ENCODE data around the gene GRIK1.

GRIK1 gene

DNA sequence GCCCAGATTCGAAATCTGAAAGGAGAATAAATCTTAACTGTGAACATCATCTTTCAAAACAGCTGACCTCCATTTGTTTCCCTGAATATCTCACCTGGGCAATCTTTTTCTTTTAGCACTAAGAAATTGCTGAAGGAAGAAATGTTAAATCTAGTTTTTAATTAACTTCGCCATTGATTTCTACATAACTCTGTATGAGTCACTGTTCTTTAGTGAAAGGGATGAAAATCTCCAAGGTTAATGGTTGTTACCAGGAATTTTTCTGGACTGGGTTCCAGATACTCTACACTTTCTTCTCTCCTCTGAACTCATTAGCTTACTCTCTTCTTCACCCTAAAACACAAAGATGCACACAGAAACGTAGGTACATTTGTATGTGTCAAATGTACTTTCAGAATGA, 405.3 kb downstream of the GRIK1 start:
- H2BK15ac ChIP-seq (ENCODE audit: low read depth, poor library complexity, severe bottlenecking), result no peak overlapping the region
- no peak overlapping the region for H3K9ac ChIP-seq (ENCODE audit: low read length)
- WGBS, result 100% methylated on average over 1 of the region's 3 CpGs
- no peak overlapping the region for H3K23ac ChIP-seq (ENCODE audit: low read length in 2 of 2)
- H2AK5ac ChIP-seq (ENCODE audit: low read length, severe bottlenecking), result no peak overlapping the region
- no peak overlapping the region for H4K91ac ChIP-seq (ENCODE audit: low read length)
- no peak overlapping the region for H2BK120ac ChIP-seq (ENCODE audit: low read depth, low read length)
- H3K36me3 ChIP-seq (ENCODE audit: control insufficient read depth in 1 of 2, insufficient read depth in 2 of 2, low read depth in 1 of 2, low read length in 2 of 2), result no peaks in the 10 kb centered on the region
- H3K79me1 ChIP-seq (replicated peaks; ENCODE audit: low read length, poor library complexity, severe bottlenecking), result peaks cover 1% of the 10 kb centered on the region
- H3K4me3 ChIP-seq (ENCODE audit: insufficient read depth in 1 of 2, low read depth in 1 of 2, low read length in 2 of 2), result no peak overlapping the region
- no peak overlapping the region for H2BK12ac ChIP-seq (ENCODE audit: low read length in 2 of 2)
- no peak overlapping the region for H2AFZ ChIP-seq (ENCODE audit: low read depth, low read length)
- H3K9me3 ChIP-seq (ENCODE audit: control insufficient read depth, low read length), result no peaks in the 10 kb centered on the region
- H3K14ac ChIP-seq (ENCODE audit: low read length in 2 of 2), result no peak overlapping the region
- no peak overlapping the region for H4K8ac ChIP-seq (ENCODE audit: low read length)
- no peak overlapping the region for H3K4me2 ChIP-seq (ENCODE audit: low read length, poor library complexity, severe bottlenecking)
- H3K4ac ChIP-seq (ENCODE audit: low read depth in 1 of 2, low read length in 2 of 2), result no peak overlapping the region
- DNase-seq, result no peak
- H2BK5ac ChIP-seq (ENCODE audit: low read depth, low read length, poor library complexity, severe bottlenecking), result no peak overlapping the region
- H3K27me3 ChIP-seq (ENCODE audit: control insufficient read depth in 1 of 2, insufficient read depth in 1 of 2, low read length in 2 of 2), result no peaks in the 10 kb centered on the region
- H3K18ac ChIP-seq (ENCODE audit: low read depth in 1 of 2, low read length in 2 of 2), result no peak overlapping the region
- H3K27ac ChIP-seq (ENCODE audit: low read length, poor library complexity, severe bottlenecking), result peak overlapping the region; percentile 79
- no peaks in the 10 kb centered on the region for H3K4me1 ChIP-seq (ENCODE audit: control insufficient read depth, insufficient read depth, low read depth, low read length)

DNA sequence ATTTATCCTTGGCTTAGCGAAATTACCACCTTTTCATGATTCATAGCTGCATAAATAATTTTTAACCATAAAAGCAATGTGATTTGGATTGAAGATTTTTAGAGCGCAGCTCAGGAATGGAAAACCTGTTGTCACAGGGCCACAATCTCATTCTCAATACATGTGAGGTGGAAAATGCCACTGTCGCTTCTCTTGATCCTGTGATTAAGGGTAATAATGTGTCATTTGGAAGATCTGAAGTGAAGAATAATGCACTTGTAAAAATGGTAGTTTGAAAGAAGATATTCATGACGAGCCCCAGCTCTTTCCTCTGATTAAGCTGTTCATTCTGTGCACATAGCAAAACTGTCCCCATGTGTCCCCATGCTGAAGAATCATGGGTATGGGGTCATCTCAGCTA, 410.7 kb downstream of the GRIK1 start:
- H3K27me3 ChIP-seq (ENCODE audit: control insufficient read depth in 1 of 2, insufficient read depth in 1 of 2, low read length in 2 of 2), result no peaks in the 10 kb centered on the region
- H3K23ac ChIP-seq (ENCODE audit: low read length in 2 of 2), result no peak overlapping the region
- no peaks in the 10 kb centered on the region for H3K36me3 ChIP-seq (ENCODE audit: control insufficient read depth in 1 of 2, insufficient read depth in 2 of 2, low read depth in 1 of 2, low read length in 2 of 2)
- no peak overlapping the region for H3K9ac ChIP-seq (ENCODE audit: low read length)
- WGBS, result 99% methylated on average over 3 of the region's 4 CpGs
- no peak overlapping the region for H2BK12ac ChIP-seq (ENCODE audit: low read length in 2 of 2)
- H4K8ac ChIP-seq (ENCODE audit: low read length), result no peak overlapping the region
- H3K4me2 ChIP-seq (ENCODE audit: low read length, poor library complexity, severe bottlenecking), result no peak overlapping the region
- H3K79me1 ChIP-seq (replicated peaks; ENCODE audit: low read length, poor library complexity, severe bottlenecking), result no peaks in the 10 kb centered on the region
- DNase-seq, result no peak
- no peak overlapping the region for H3K18ac ChIP-seq (ENCODE audit: low read depth in 1 of 2, low read length in 2 of 2)
- peaks cover 9% of the 10 kb centered on the region for H3K9me3 ChIP-seq (ENCODE audit: control insufficient read depth, low read length)
- no peak overlapping the region for H3K4me3 ChIP-seq (ENCODE audit: insufficient read depth in 1 of 2, low read depth in 1 of 2, low read length in 2 of 2)
- no peak overlapping the region for H2BK120ac ChIP-seq (ENCODE audit: low read depth, low read length)
- no peak overlapping the region for H2AK5ac ChIP-seq (ENCODE audit: low read length, severe bottlenecking)
- no peak overlapping the region for H3K14ac ChIP-seq (ENCODE audit: low read length in 2 of 2)
- H2BK5ac ChIP-seq (ENCODE audit: low read depth, low read length, poor library complexity, severe bottlenecking), result no peak overlapping the region
- no peak overlapping the region for H4K91ac ChIP-seq (ENCODE audit: low read length)
- no peak overlapping the region for H2BK15ac ChIP-seq (ENCODE audit: low read depth, poor library complexity, severe bottlenecking)
- H3K27ac ChIP-seq (ENCODE audit: low read length, poor library complexity, severe bottlenecking), result no peak overlapping the region
- no peaks in the 10 kb centered on the region for H3K4me1 ChIP-seq (ENCODE audit: control insufficient read depth, insufficient read depth, low read depth, low read length)
- H3K4ac ChIP-seq (ENCODE audit: low read depth in 1 of 2, low read length in 2 of 2), result no peak overlapping the region
- no peak overlapping the region for H2AFZ ChIP-seq (ENCODE audit: low read depth, low read length)

DNA sequence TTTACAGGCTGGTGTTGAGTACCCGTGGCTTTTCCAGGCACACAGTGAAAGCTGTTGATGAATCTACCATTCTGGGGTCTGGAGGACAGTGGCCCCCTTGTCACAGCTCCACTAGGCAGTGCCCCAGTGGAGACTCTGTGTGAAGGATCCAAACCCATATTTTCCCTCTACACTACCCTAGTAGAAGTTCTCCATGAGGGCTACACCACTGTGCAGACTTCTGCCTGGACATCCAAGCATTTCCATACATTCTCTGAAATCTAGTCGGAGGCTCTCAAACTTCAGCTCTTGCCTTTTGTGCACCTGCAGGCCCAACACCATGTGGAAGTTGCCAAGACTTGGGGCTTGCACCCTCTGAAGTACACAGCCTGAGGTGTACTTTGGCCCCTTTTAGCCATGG, 413.3 kb downstream of the GRIK1 start:
- Histone ChIP-seq H2AK5ac (ENCODE audit: low read length, severe bottlenecking) (no peak overlapping the region), H3K27ac (ENCODE audit: low read length, poor library complexity, severe bottlenecking) (no peak overlapping the region), H3K18ac (ENCODE audit: low read depth in 1 of 2, low read length in 2 of 2) (no peak overlapping the region), H2BK5ac (ENCODE audit: low read depth, low read length, poor library complexity, severe bottlenecking) (no peak overlapping the region), H3K36me3 (ENCODE audit: control insufficient read depth in 1 of 2, insufficient read depth in 2 of 2, low read depth in 1 of 2, low read length in 2 of 2) (no peaks in the 10 kb centered on the region), H3K9me3 (ENCODE audit: control insufficient read depth, low read length) (peaks cover 9% of the 10 kb centered on the region), H2AFZ (ENCODE audit: low read depth, low read length) (no peak overlapping the region), H4K8ac (ENCODE audit: low read length) (no peak overlapping the region), H3K4me1 (ENCODE audit: control insufficient read depth, insufficient read depth, low read depth, low read length) (no peaks in the 10 kb centered on the region), H2BK15ac (ENCODE audit: low read depth, poor library complexity, severe bottlenecking) (no peak overlapping the region), H3K9ac (ENCODE audit: low read length) (no peak overlapping the region), H3K4me2 (ENCODE audit: low read length, poor library complexity, severe bottlenecking) (no peak overlapping the region), H3K79me1 (replicated peaks; ENCODE audit: low read length, poor library complexity, severe bottlenecking) (no peaks in the 10 kb centered on the region), H4K91ac (ENCODE audit: low read length) (no peak overlapping the region), H3K23ac (ENCODE audit: low read length in 2 of 2) (no peak overlapping the region), H3K4me3 (ENCODE audit: insufficient read depth in 1 of 2, low read depth in 1 of 2, low read length in 2 of 2) (no peak overlapping the region), H2BK12ac (ENCODE audit: low read length in 2 of 2) (no peak overlapping the region), H3K14ac (ENCODE audit: low read length in 2 of 2) (no peak overlapping the region), H3K4ac (ENCODE audit: low read depth in 1 of 2, low read length in 2 of 2) (no peak overlapping the region), H3K27me3 (ENCODE audit: control insufficient read depth in 1 of 2, insufficient read depth in 1 of 2, low read length in 2 of 2) (no peaks in the 10 kb centered on the region), H2BK120ac (ENCODE audit: low read depth, low read length) (no peak overlapping the region)
- WGBS, result 84% methylated on average over 2 of the region's 2 CpGs
- DNase-seq, result no peak

DNA sequence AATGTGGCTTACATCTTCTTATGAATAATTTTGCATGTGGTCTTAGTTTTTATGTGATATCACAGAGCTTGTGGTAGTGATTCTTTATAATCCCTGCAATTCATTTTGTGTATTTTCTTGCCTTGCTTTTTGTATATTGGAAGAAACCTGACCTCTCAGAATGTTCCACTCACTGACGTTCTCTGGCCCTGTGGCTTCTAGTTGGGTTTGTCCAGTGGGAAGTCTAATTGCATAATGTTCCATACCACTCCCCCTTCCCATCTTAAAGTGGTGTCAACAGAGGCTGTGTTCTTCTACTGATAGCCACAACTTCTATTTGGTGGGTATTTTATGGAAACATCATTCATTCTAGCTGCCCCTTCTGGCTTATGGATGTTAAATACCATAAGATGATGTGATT, 415.7 kb downstream of the GRIK1 start:
- no peaks in the 10 kb centered on the region for H3K4me1 ChIP-seq (ENCODE audit: control insufficient read depth, insufficient read depth, low read depth, low read length)
- no peak overlapping the region for H3K4me3 ChIP-seq (ENCODE audit: insufficient read depth in 1 of 2, low read depth in 1 of 2, low read length in 2 of 2)
- 100% methylated on average over 1 of the region's 1 CpG for WGBS
- no peak overlapping the region for H3K14ac ChIP-seq (ENCODE audit: low read length in 2 of 2)
- DNase-seq, result no peak
- H3K27ac ChIP-seq (ENCODE audit: low read length, poor library complexity, severe bottlenecking), result no peak overlapping the region
- H2BK15ac ChIP-seq (ENCODE audit: low read depth, poor library complexity, severe bottlenecking), result no peak overlapping the region
- no peak overlapping the region for H4K91ac ChIP-seq (ENCODE audit: low read length)
- H3K18ac ChIP-seq (ENCODE audit: low read depth in 1 of 2, low read length in 2 of 2), result no peak overlapping the region
- H3K9ac ChIP-seq (ENCODE audit: low read length), result no peak overlapping the region
- no peak overlapping the region for H2AK5ac ChIP-seq (ENCODE audit: low read length, severe bottlenecking)
- H3K4ac ChIP-seq (ENCODE audit: low read depth in 1 of 2, low read length in 2 of 2), result no peak overlapping the region
- H4K8ac ChIP-seq (ENCODE audit: low read length), result no peak overlapping the region
- H2BK12ac ChIP-seq (ENCODE audit: low read length in 2 of 2), result no peak overlapping the region
- H3K4me2 ChIP-seq (ENCODE audit: low read length, poor library complexity, severe bottlenecking), result no peak overlapping the region
- H3K27me3 ChIP-seq (ENCODE audit: control insufficient read depth in 1 of 2, insufficient read depth in 1 of 2, low read length in 2 of 2), result no peaks in the 10 kb centered on the region
- H3K9me3 ChIP-seq (ENCODE audit: control insufficient read depth, low read length), result peaks cover 9% of the 10 kb centered on the region
- no peak overlapping the region for H2BK120ac ChIP-seq (ENCODE audit: low read depth, low read length)
- no peak overlapping the region for H3K23ac ChIP-seq (ENCODE audit: low read length in 2 of 2)
- no peaks in the 10 kb centered on the region for H3K79me1 ChIP-seq (replicated peaks; ENCODE audit: low read length, poor library complexity, severe bottlenecking)
- H3K36me3 ChIP-seq (ENCODE audit: control insufficient read depth in 1 of 2, insufficient read depth in 2 of 2, low read depth in 1 of 2, low read length in 2 of 2), result no peaks in the 10 kb centered on the region
- no peak overlapping the region for H2AFZ ChIP-seq (ENCODE audit: low read depth, low read length)
- no peak overlapping the region for H2BK5ac ChIP-seq (ENCODE audit: low read depth, low read length, poor library complexity, severe bottlenecking)

All from mesenchymal stem cell (in vitro differentiated cells and primary cell).